Uterus (tissue), 2 donors: ENCODE results near the gene DPH6.

Experiments used
- POLR2A ChIP-seq, 2 donors: fragments of 450-650 bp; IDR thresholded peaks; one replicate each; pipeline ENCODE4 v1.6.1; 2016; ENCODE audit warnings: antibody characterized with exemption in 2 of 2, mild to moderate bottlenecking in 1 of 2, moderate library complexity in 1 of 2
- TF ChIP-seq, protein P1 (sequence below), 4 experiments: fragments of 200-600 bp in 2 of 4; fragments of 450-650 bp in 2 of 4; sonication (generic) in 2 of 4; IDR thresholded peaks; one replicate each; pipeline ENCODE4 v1.5.1; 2016 to 2019; ENCODE audit warnings: antibody characterized with exemption in 4 of 4, mild to moderate bottlenecking in 2 of 4, moderate library complexity in 1 of 4

DNA sequence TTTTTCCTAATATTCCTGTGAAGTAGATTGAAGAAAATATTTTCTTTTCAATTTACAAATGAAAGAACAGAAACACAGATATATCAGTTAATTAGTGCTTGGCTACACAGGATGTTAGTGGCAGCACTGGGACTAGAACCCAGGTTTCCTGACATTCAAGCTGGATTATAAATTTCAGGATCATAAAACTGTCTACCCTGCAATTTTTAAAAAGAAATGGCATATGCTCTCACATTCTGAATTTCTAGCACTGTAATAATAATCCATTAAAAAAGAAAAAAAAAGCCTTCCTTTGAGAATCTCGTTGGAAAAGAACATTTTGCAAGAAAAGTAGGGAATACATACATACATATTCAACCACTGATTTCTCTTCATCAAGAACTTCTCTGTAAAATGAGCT lies 9.3 kb upstream of the DPH6 start:
- TF ChIP-seq POLR2A (IDR thresholded peaks at IDR 0.05): no peak
- TF ChIP-seq, protein P1, sequence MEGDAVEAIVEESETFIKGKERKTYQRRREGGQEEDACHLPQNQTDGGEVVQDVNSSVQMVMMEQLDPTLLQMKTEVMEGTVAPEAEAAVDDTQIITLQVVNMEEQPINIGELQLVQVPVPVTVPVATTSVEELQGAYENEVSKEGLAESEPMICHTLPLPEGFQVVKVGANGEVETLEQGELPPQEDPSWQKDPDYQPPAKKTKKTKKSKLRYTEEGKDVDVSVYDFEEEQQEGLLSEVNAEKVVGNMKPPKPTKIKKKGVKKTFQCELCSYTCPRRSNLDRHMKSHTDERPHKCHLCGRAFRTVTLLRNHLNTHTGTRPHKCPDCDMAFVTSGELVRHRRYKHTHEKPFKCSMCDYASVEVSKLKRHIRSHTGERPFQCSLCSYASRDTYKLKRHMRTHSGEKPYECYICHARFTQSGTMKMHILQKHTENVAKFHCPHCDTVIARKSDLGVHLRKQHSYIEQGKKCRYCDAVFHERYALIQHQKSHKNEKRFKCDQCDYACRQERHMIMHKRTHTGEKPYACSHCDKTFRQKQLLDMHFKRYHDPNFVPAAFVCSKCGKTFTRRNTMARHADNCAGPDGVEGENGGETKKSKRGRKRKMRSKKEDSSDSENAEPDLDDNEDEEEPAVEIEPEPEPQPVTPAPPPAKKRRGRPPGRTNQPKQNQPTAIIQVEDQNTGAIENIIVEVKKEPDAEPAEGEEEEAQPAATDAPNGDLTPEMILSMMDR (IDR thresholded peaks at IDR 0.05): no peak
